ENCODE measurements around the gene ITPRID2.

The ITPRID2 gene

DNA sequence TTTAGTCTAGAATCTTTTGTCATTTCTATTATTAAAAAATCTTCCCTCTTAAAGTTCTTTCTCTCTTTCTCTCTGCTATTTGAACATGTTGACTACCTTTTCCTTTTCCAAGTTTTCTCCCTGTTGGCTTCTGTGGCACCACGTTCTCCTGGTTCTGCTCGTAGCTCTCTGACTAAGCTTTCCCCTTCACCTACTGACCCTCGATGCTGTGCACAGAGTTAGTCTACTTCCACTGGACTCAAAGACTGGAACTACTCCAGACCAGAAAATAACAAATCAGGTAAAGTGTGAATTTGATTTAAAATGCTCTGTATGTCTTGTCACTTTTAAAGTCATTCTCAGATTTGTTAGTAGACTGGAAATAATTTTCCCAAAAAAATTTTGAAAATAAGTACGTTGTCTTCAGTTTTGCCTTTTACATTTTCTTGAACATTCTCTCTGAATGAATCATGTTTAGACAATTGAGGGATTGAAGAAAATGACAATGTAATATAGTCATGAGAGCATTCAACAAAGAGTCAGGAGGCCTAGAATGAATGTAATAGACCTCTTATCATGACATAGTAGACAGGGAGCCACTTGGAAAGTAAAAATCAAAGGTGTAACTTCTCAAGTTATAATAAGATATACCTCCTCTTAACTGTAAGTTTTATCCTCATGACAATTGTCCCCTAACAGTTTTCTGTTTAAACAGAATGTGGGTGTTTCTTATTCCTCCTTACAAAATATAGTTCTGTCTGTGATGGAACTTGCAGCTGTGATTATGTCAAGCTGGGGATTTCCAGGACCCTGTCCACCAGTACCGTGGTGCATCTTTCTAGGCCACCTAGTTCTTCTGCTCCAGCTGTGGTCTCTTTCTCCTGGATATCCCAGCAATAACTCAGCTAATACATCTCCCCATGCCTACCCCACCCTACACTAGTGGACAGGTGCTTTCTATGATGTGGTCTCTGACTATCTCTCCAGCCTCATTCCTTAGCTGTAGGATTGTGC is 25.5 kb downstream of the ITPRID2 start:
- TF ChIP-seq CTCF (IDR thresholded peaks at IDR 0.05; ENCODE audit: borderline replicate concordance, control extremely low read depth, extremely low read depth, insufficient read depth, missing control alignments), result no peak
- in situ Hi-C loops (cut with MboI; ENCODE audit: low sequenced_read_pairs, unreplicated experiment), result no loop called here

DNA sequence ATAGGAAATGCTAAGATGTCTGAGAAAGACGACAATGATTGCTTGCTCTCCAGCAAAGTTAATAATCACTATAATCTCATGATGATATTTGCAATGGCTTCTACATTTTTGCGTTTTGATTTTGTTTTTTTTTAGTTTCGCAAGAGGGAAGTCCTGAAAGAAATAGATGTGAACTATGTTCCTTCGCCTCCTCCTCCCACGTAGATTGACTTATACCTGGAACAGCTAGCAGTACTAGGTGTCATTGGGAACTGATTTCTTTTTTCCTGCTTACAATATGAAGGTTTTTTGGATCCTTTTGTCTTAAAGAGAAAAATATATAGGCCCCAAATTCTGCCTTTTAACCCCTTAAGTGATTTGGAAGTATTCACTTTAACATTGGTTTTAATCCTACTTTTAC is 26.7 kb downstream of the ITPRID2 start:
- no peak for TF ChIP-seq CTCF (IDR thresholded peaks at IDR 0.05; ENCODE audit: borderline replicate concordance, control extremely low read depth, extremely low read depth, insufficient read depth, missing control alignments)
- no peak for DNase-seq (ENCODE audit: low spot score)
- in situ Hi-C loops (cut with MboI; ENCODE audit: low sequenced_read_pairs, unreplicated experiment), result no loop called here

More for the DNA sequence above, 25.5 kb downstream of the ITPRID2 start:
- DNase-seq (ENCODE audit: low spot score), result peak; percentile 17

GRCh38 chr2:181923121-181923520 is 31.6 kb downstream of the ITPRID2 start:
- no peak for TF ChIP-seq CTCF (IDR thresholded peaks at IDR 0.05; ENCODE audit: borderline replicate concordance, control extremely low read depth, extremely low read depth, insufficient read depth, missing control alignments)
- in situ Hi-C loops (cut with MboI; ENCODE audit: low sequenced_read_pairs, unreplicated experiment), result no loop called here
- no peak for DNase-seq (ENCODE audit: low spot score)

DNA sequence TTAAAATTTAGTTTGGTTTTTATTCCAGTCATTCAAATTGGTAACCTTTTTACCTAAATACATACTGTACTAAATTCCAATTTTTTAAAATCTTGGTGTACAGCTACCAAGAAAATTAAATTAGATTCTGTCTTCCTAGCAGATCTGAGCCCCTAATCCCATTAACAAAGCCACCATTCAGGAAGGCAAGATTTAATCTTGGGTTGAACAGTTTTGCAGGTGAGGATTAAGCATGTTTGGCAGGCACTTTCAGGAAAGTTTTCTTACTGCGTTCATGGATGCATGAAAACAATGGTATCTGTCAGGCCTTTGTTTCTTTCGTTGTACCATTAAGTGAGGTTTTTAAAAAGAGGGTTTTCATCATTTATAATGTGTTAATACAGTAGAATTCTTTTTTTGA is 32.8 kb downstream of the ITPRID2 start:
- TF ChIP-seq CTCF (IDR thresholded peaks at IDR 0.05; ENCODE audit: borderline replicate concordance, control extremely low read depth, extremely low read depth, insufficient read depth, missing control alignments), result no peak
- in situ Hi-C loops (cut with MboI; ENCODE audit: low sequenced_read_pairs, unreplicated experiment), result no loop called here
- DNase-seq (ENCODE audit: low spot score), result no peak

DNA sequence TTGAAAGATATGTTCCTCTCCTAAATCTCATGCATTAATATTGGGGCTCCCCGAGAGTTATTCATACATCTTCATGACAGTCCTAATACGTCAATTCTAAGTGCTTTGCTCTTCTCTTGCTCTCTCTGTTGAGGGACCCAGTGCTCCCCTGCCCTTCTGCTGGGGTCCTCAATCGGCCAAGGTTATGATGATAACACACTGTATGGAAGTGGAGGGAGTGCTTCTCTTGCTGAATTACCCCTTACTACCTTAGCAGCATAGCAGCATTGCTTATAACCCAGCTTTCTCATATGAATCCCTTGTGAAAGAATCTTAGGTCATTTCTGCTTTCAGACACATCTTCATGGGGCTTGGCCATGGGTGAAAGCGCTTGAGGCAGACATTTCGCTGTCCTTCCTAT is 43.2 kb downstream of the ITPRID2 start:
- no peak for DNase-seq (ENCODE audit: low spot score)
- in situ Hi-C loops (cut with MboI; ENCODE audit: low sequenced_read_pairs, unreplicated experiment), result no loop called here
- no peak for TF ChIP-seq CTCF (IDR thresholded peaks at IDR 0.05; ENCODE audit: borderline replicate concordance, control extremely low read depth, extremely low read depth, insufficient read depth, missing control alignments)

DNA sequence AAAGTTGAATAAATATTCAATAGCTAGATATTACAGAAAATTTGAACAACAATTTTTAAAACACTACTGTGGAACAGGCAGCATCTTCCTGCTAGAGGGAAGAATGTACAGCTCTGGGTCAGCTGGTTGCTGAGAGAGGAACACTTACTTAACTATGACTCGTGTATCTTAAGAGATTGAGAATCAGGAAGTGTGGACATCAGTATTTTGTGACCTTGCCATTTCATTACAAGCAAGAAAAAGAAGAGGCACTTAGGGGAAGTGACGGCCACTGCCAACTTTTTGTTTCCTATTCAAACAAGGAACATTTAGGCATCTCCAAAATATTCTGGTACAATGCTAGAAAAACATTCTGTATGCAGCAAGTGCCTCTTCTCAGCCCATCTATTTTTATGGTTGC is 45.9 kb downstream of the ITPRID2 start:
- no peak for DNase-seq (ENCODE audit: low spot score)
- in situ Hi-C loops (cut with MboI; ENCODE audit: low sequenced_read_pairs, unreplicated experiment), result no loop called here
- no peak for TF ChIP-seq CTCF (IDR thresholded peaks at IDR 0.05; ENCODE audit: borderline replicate concordance, control extremely low read depth, extremely low read depth, insufficient read depth, missing control alignments)

All from GM13976 (cell line).